ENCODE results near the gene SPRR4.

DNA sequence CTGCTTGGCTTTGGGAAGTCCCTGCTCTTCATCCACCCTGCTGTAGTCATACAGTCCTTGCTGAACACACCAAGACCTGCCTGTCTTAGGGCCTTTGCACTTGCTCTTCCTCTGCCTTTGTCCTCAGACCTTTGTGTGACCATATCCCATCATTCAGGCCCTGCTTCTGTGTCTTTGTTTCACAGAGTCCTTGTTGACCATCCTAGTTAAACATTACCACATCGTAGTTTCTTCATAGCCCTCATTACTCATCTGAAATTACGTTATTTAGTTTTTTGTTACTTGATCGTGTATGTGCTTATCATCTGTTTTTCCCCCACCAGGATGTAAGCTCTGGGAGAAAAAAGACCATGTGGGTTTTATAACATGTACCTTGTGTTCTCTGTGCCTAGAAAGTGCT, 41.8 kb upstream of the SPRR4 start:
- TF ChIP-seq, protein P1, sequence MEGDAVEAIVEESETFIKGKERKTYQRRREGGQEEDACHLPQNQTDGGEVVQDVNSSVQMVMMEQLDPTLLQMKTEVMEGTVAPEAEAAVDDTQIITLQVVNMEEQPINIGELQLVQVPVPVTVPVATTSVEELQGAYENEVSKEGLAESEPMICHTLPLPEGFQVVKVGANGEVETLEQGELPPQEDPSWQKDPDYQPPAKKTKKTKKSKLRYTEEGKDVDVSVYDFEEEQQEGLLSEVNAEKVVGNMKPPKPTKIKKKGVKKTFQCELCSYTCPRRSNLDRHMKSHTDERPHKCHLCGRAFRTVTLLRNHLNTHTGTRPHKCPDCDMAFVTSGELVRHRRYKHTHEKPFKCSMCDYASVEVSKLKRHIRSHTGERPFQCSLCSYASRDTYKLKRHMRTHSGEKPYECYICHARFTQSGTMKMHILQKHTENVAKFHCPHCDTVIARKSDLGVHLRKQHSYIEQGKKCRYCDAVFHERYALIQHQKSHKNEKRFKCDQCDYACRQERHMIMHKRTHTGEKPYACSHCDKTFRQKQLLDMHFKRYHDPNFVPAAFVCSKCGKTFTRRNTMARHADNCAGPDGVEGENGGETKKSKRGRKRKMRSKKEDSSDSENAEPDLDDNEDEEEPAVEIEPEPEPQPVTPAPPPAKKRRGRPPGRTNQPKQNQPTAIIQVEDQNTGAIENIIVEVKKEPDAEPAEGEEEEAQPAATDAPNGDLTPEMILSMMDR (conservative IDR thresholded peaks at IDR 0.05; ENCODE audit: low read depth in 2 of 2), result no peak
- TF ChIP-seq, protein P2, sequence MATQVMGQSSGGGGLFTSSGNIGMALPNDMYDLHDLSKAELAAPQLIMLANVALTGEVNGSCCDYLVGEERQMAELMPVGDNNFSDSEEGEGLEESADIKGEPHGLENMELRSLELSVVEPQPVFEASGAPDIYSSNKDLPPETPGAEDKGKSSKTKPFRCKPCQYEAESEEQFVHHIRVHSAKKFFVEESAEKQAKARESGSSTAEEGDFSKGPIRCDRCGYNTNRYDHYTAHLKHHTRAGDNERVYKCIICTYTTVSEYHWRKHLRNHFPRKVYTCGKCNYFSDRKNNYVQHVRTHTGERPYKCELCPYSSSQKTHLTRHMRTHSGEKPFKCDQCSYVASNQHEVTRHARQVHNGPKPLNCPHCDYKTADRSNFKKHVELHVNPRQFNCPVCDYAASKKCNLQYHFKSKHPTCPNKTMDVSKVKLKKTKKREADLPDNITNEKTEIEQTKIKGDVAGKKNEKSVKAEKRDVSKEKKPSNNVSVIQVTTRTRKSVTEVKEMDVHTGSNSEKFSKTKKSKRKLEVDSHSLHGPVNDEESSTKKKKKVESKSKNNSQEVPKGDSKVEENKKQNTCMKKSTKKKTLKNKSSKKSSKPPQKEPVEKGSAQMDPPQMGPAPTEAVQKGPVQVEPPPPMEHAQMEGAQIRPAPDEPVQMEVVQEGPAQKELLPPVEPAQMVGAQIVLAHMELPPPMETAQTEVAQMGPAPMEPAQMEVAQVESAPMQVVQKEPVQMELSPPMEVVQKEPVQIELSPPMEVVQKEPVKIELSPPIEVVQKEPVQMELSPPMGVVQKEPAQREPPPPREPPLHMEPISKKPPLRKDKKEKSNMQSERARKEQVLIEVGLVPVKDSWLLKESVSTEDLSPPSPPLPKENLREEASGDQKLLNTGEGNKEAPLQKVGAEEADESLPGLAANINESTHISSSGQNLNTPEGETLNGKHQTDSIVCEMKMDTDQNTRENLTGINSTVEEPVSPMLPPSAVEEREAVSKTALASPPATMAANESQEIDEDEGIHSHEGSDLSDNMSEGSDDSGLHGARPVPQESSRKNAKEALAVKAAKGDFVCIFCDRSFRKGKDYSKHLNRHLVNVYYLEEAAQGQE (IDR thresholded peaks at IDR 0.05; ENCODE audit: unreplicated experiment), result no peak
- TF ChIP-seq POLR2AphosphoS5 (IDR thresholded peaks at IDR 0.05; ENCODE audit: low read depth) (no peak), ZNF331 (CRISPR knock-in tag; IDR thresholded peaks at IDR 0.05; ENCODE audit: low read depth) (no peak), EZH2phosphoT487 (IDR thresholded peaks at IDR 0.05; ENCODE audit: unreplicated experiment) (no peak), CREB1 (CRISPR knock-in tag; IDR thresholded peaks at IDR 0.05; ENCODE audit: low read depth) (no peak), NANOG (IDR thresholded peaks at IDR 0.05; ENCODE audit: borderline replicate concordance) (no peak), JUNB (IDR thresholded peaks at IDR 0.05; ENCODE audit: unreplicated experiment) (no peak), EZH2 (IDR thresholded peaks at IDR 0.05; ENCODE audit: low read depth, unreplicated experiment) (no peak)

Measured in GM23338 (cell line).